IgD-negative memory B cell (primary cell): ENCODE results near the gene ZNF618. TPM values are rescaled to one million over a fixed set of nuclear protein-coding genes. Genes with fewer than 3 reads are reported as not detected.

Experiments
- H3K27ac Mint-ChIP-seq, 3 donors: one replicate each; pipeline ENCODE4 v1.8.0; 2020 to 2022; ENCODE audit warnings: mild to moderate bottlenecking in 3 of 3, mixed read lengths in 3 of 3, moderate library complexity in 1 of 3
- H3K27me3 Mint-ChIP-seq: one replicate; pipeline ENCODE4 v1.8.0; 2021; ENCODE audit warnings: mixed read lengths
- H3K36me3 Mint-ChIP-seq: one replicate; pipeline ENCODE4 v1.8.0; 2020; ENCODE audit warnings: mild to moderate bottlenecking, mixed read lengths
- H3K4me1 Mint-ChIP-seq, 3 donors: one replicate each; pipeline ENCODE4 v1.8.0; 2020 to 2022; ENCODE audit warnings: mixed read lengths in 3 of 3, mild to moderate bottlenecking in 1 of 3
- H3K4me3 Mint-ChIP-seq, 4 donors: one replicate each; pipeline ENCODE4 v1.8.0; 2020 to 2022; ENCODE audit warnings: mild to moderate bottlenecking in 4 of 4, mixed read lengths in 4 of 4, moderate library complexity in 3 of 4
- H3K9me3 Mint-ChIP-seq, 3 donors: one replicate each; pipeline ENCODE4 v1.8.0; 2020 to 2021; ENCODE audit warnings: mixed read lengths in 3 of 3, mild to moderate bottlenecking in 1 of 3
- polyA plus RNA-seq: library from polyadenylated mRNA; unstranded; fragments of 300-500 nt; fragmentation: Illumina TruSeq; gene quantifications from one replicate; pipeline ENCODE4 v1.2.3, GENCODE V29; 2021

ZNF618 gene
- polyA plus RNA-seq, 1 donor from 2014 or later, result 2.2 TPM

GRCh38 chr9:113873446-113873845 is 2.7 kb upstream of the ZNF618 start:
- no peak overlapping the region for H3K27ac Mint-ChIP-seq
- peaks cover 5 to 6% (median 5%) of the 10 kb centered on the region in 3 donors for H3K4me1 Mint-ChIP-seq
- H3K27me3 Mint-ChIP-seq, result peaks cover 3% of the 10 kb centered on the region
- no peaks in the 10 kb centered on the region for H3K9me3 Mint-ChIP-seq
- H3K36me3 Mint-ChIP-seq, result no peaks in the 10 kb centered on the region
- H3K4me3 Mint-ChIP-seq, result peak overlapping the region in 2 of 4 donors; percentile 45 to 77

GRCh38 chr9:113873926-113874325 is 2.2 kb upstream of the ZNF618 start:
- Mint-ChIP-seq H3K27ac (no peak overlapping the region), H3K4me3 (peak overlapping the region in 3 of 4 donors; percentile 3 to 77 (median 45)), H3K36me3 (no peaks in the 10 kb centered on the region), H3K9me3 (no peaks in the 10 kb centered on the region), H3K27me3 (peaks cover 3% of the 10 kb centered on the region), H3K4me1 (peaks cover 5 to 6% (median 5%) of the 10 kb centered on the region in 3 donors)

- no peaks in the 10 kb centered on the region for H3K36me3 Mint-ChIP-seq
- no peaks in the 10 kb centered on the region for H3K9me3 Mint-ChIP-seq
- H3K4me3 Mint-ChIP-seq, result peak overlapping the region; percentile 66 to 74 (median 66)
- peaks cover 3% of the 10 kb centered on the region for H3K27me3 Mint-ChIP-seq
- no peak overlapping the region for H3K27ac Mint-ChIP-seq
- H3K4me1 Mint-ChIP-seq, result peaks cover 5 to 6% (median 5%) of the 10 kb centered on the region in 3 donors
These were observed 504 bp upstream of the ZNF618 start for GRCh38 chr9:113875459-113876150.

- peak overlapping the region in 1 of 3 donors; percentile 67 for H3K27ac Mint-ChIP-seq
These were observed 872 bp downstream of the ZNF618 start for GRCh38 chr9:113876993-113877368.

GRCh38 chr9:113879318-113879717 is 3.2 kb downstream of the ZNF618 start:
- H3K27me3 Mint-ChIP-seq, result peaks cover 1% of the 10 kb centered on the region
- peaks cover 5 to 6% (median 5%) of the 10 kb centered on the region in 3 donors for H3K4me1 Mint-ChIP-seq
- H3K4me3 Mint-ChIP-seq, result no peak overlapping the region
- no peak overlapping the region for H3K27ac Mint-ChIP-seq
- no peaks in the 10 kb centered on the region for H3K36me3 Mint-ChIP-seq
- no peaks in the 10 kb centered on the region for H3K9me3 Mint-ChIP-seq

More at GRCh38 chr9:113876993-113877368, 872 bp downstream of the ZNF618 start:
- Mint-ChIP-seq H3K4me1 (peaks cover 5 to 6% (median 5%) of the 10 kb centered on the region in 3 donors), H3K9me3 (no peaks in the 10 kb centered on the region), H3K4me3 (peak overlapping the region; percentile 92 to 96 (median 94)), H3K36me3 (no peaks in the 10 kb centered on the region), H3K27me3 (peaks cover 1% of the 10 kb centered on the region)

GRCh38 chr9:113879911-113880310 is 3.8 kb downstream of the ZNF618 start:
- no peak overlapping the region for H3K27ac Mint-ChIP-seq
- no peaks in the 10 kb centered on the region for H3K36me3 Mint-ChIP-seq
- peaks cover 5 to 6% (median 5%) of the 10 kb centered on the region in 3 donors for H3K4me1 Mint-ChIP-seq
- no peaks in the 10 kb centered on the region for H3K9me3 Mint-ChIP-seq
- peaks cover 5% of the 10 kb centered on the region for H3K27me3 Mint-ChIP-seq
- H3K4me3 Mint-ChIP-seq, result no peak overlapping the region

GRCh38 chr9:113882181-113882580 is 6.1 kb downstream of the ZNF618 start:
- Mint-ChIP-seq H3K27me3 (peaks cover 5% of the 10 kb centered on the region), H3K4me1 (peaks cover 6% of the 10 kb centered on the region in 3 donors), H3K4me3 (no peak overlapping the region), H3K27ac (peak overlapping the region in 1 of 3 donors; percentile 2), H3K9me3 (no peaks in the 10 kb centered on the region), H3K36me3 (no peaks in the 10 kb centered on the region)

- peaks cover 6% of the 10 kb centered on the region in 3 donors for H3K4me1 Mint-ChIP-seq
- H3K27me3 Mint-ChIP-seq, result peaks cover 5% of the 10 kb centered on the region
- H3K36me3 Mint-ChIP-seq, result no peaks in the 10 kb centered on the region
- no peak overlapping the region for H3K4me3 Mint-ChIP-seq
- no peaks in the 10 kb centered on the region for H3K9me3 Mint-ChIP-seq
- peak overlapping the region in 1 of 3 donors; percentile 86 for H3K27ac Mint-ChIP-seq
These were observed 6.6 kb downstream of the ZNF618 start for GRCh38 chr9:113882636-113883164.

- Mint-ChIP-seq H3K27me3 (peaks cover 5% of the 10 kb centered on the region), H3K27ac (no peak overlapping the region), H3K36me3 (no peaks in the 10 kb centered on the region), H3K4me3 (no peak overlapping the region), H3K9me3 (peaks cover 0 to under 1% (median 0%) of the 10 kb centered on the region in 3 donors), H3K4me1 (peaks cover 6% of the 10 kb centered on the region in 3 donors)
These were observed 9.3 kb downstream of the ZNF618 start for GRCh38 chr9:113885183-113886025.

- peaks cover 6% of the 10 kb centered on the region in 3 donors for H3K4me1 Mint-ChIP-seq
- H3K27me3 Mint-ChIP-seq, result peaks cover 5% of the 10 kb centered on the region
- peak overlapping the region in 1 of 3 donors; percentile 96 for H3K27ac Mint-ChIP-seq
- H3K4me3 Mint-ChIP-seq, result peak overlapping the region in 3 of 4 donors; percentile 63 to 88 (median 82)
- H3K36me3 Mint-ChIP-seq, result no peaks in the 10 kb centered on the region
- H3K9me3 Mint-ChIP-seq, result peaks cover 0 to 6% (median 0%) of the 10 kb centered on the region in 3 donors
These were observed 9.9 kb downstream of the ZNF618 start for GRCh38 chr9:113886026-113886369.

GRCh38 chr9:113886466-113886865 is 10.4 kb downstream of the ZNF618 start:
- peaks cover 0 to 6% (median 0%) of the 10 kb centered on the region in 3 donors for H3K9me3 Mint-ChIP-seq
- peaks cover 5% of the 10 kb centered on the region for H3K27me3 Mint-ChIP-seq
- H3K36me3 Mint-ChIP-seq, result no peaks in the 10 kb centered on the region
- H3K27ac Mint-ChIP-seq, result peak overlapping the region in 1 of 3 donors; percentile 96
- peak overlapping the region in 3 of 4 donors; percentile 63 to 88 (median 82) for H3K4me3 Mint-ChIP-seq
- peaks cover 6% of the 10 kb centered on the region in 3 donors for H3K4me1 Mint-ChIP-seq

GRCh38 chr9:113886933-113887332 is 10.8 kb downstream of the ZNF618 start:
- Mint-ChIP-seq H3K4me3 (peak overlapping the region in 1 of 4 donors; percentile 4), H3K27ac (no peak overlapping the region), H3K4me1 (peaks cover 6% of the 10 kb centered on the region in 3 donors), H3K9me3 (peaks cover 0 to 6% (median 0%) of the 10 kb centered on the region in 3 donors), H3K36me3 (no peaks in the 10 kb centered on the region), H3K27me3 (peaks cover 5% of the 10 kb centered on the region)

- Mint-ChIP-seq H3K27me3 (peaks cover 5% of the 10 kb centered on the region), H3K9me3 (peaks cover 0 to 6% (median 0%) of the 10 kb centered on the region in 3 donors), H3K36me3 (no peaks in the 10 kb centered on the region), H3K4me3 (no peak overlapping the region), H3K4me1 (peaks cover 6% of the 10 kb centered on the region in 3 donors), H3K27ac (no peak overlapping the region)
These were observed 11.3 kb downstream of the ZNF618 start for GRCh38 chr9:113887436-113887835.

- H3K27ac Mint-ChIP-seq, result no peak overlapping the region
- H3K4me3 Mint-ChIP-seq, result peak overlapping the region in 1 of 4 donors; percentile 20
- H3K36me3 Mint-ChIP-seq, result no peaks in the 10 kb centered on the region
- peaks cover 6% of the 10 kb centered on the region in 3 donors for H3K4me1 Mint-ChIP-seq
- H3K9me3 Mint-ChIP-seq, result peaks cover 0 to 6% (median 0%) of the 10 kb centered on the region in 3 donors
- peaks cover 5% of the 10 kb centered on the region for H3K27me3 Mint-ChIP-seq
These were observed 12.2 kb downstream of the ZNF618 start for GRCh38 chr9:113888336-113888735.

GRCh38 chr9:113888976-113889375 is 12.9 kb downstream of the ZNF618 start:
- H3K9me3 Mint-ChIP-seq, result peaks cover 0 to 6% (median 0%) of the 10 kb centered on the region in 3 donors
- H3K4me3 Mint-ChIP-seq, result peak overlapping the region in 1 of 4 donors; percentile 20
- H3K4me1 Mint-ChIP-seq, result peaks cover 6% of the 10 kb centered on the region in 3 donors
- H3K27ac Mint-ChIP-seq, result no peak overlapping the region
- no peaks in the 10 kb centered on the region for H3K36me3 Mint-ChIP-seq
- H3K27me3 Mint-ChIP-seq, result peaks cover 5% of the 10 kb centered on the region
